Liver (tissue), 9 donors: Measurements from ENCODE around the gene DONSON. TPM values are rescaled to one million over a fixed set of nuclear protein-coding genes. Genes with fewer than 3 reads are reported as not detected.
A peak's percentile ranks its signal among the peaks of the same experiment; 100 is the strongest.
"Not testable (repeated sequence)": the region's sequence is repeated elsewhere in the genome, so short reads cannot be mapped to it uniquely, and the experiment has no call there.

Experiments used
- DNase-seq: peaks from one replicate; pipeline ENCODE4 v3.0.0-alpha.2; 2017; ENCODE audit warnings: low spot score
- H3K27ac ChIP-seq, 2 donors: one replicate each; pipeline ENCODE4 v1.7.0; 2013; ENCODE audit warnings: inconsistent platforms in 2 of 2, low read length in 2 of 2, control low read depth in 1 of 2, low read depth in 1 of 2, mild to moderate bottlenecking in 1 of 2
- H3K27me3 ChIP-seq, 4 donors: one replicate each; pipeline versions ENCODE4 v1.6.1 to v1.7.0; 2013; ENCODE audit warnings: low read length in 3 of 4, inconsistent platforms in 1 of 4, mild to moderate bottlenecking in 1 of 4, moderate library complexity in 1 of 4; ENCODE audit not compliant: control insufficient read depth in 4 of 4, insufficient read depth in 4 of 4
- H3K36me3 ChIP-seq, 4 donors: one replicate each; pipeline versions ENCODE4 v1.6.1 to v1.7.0; 2013; ENCODE audit warnings: low read length in 3 of 4, mild to moderate bottlenecking in 3 of 4, low read depth in 1 of 4, moderate library complexity in 1 of 4; ENCODE audit not compliant: control insufficient read depth in 4 of 4, insufficient read depth in 3 of 4
- H3K4me1 ChIP-seq, 4 donors: one replicate each; pipeline versions ENCODE4 v1.6.1 to v1.7.0; 2013; ENCODE audit warnings: low read length in 3 of 4, mild to moderate bottlenecking in 3 of 4, moderate library complexity in 1 of 4; ENCODE audit not compliant: control insufficient read depth in 4 of 4, insufficient read depth in 4 of 4
- H3K4me3 ChIP-seq, 3 donors: one replicate each; pipeline versions ENCODE4 v1.6.1 to v1.7.0; 2013; ENCODE audit warnings: low read length in 3 of 3, control low read depth in 1 of 3, low read depth in 1 of 3, mild to moderate bottlenecking in 1 of 3
- H3K9ac ChIP-seq, 2 donors: one replicate each; pipeline ENCODE4 v1.7.0; 2013; ENCODE audit warnings: low read length in 2 of 2, mild to moderate bottlenecking in 2 of 2, moderate library complexity in 2 of 2, control low read depth in 1 of 2, low read depth in 1 of 2
- H3K9me3 ChIP-seq, 4 donors: one replicate each; pipeline versions ENCODE4 v1.6.1 to v1.7.0; 2013; ENCODE audit warnings: low read length in 3 of 4; ENCODE audit not compliant: control insufficient read depth in 4 of 4
- CTCF ChIP-seq: fragments of 150-350 bp; IDR thresholded peaks from 2 replicates; pipeline ENCODE4 v1.5.1; 2017; ENCODE audit warnings: improper control_type of control experiment, low read depth, low read length; ENCODE audit not compliant: missing input control
- EGR1 ChIP-seq, 2 donors: IDR thresholded peaks; 2 replicates each; pipeline ENCODE4 v1.6.1; 2016 to 2018; ENCODE audit warnings: antibody characterized with exemption in 2 of 2, low read depth in 2 of 2
- FOXA1 ChIP-seq: IDR thresholded peaks from 2 replicates; pipeline ENCODE4 v1.6.1; 2016; ENCODE audit warnings: antibody characterized with exemption
- FOXA2 ChIP-seq: IDR thresholded peaks from 2 replicates; pipeline ENCODE4 v1.6.1; 2016; ENCODE audit warnings: antibody characterized with exemption
- GABPA ChIP-seq, 2 donors: IDR thresholded peaks in 1 of 2; conservative IDR thresholded peaks in 1 of 2; 2 replicates each; pipeline ENCODE4 v1.6.1; 2016; ENCODE audit warnings: antibody characterized with exemption in 2 of 2, mild to moderate bottlenecking in 1 of 2, moderate library complexity in 1 of 2
- HNF4A ChIP-seq, 2 donors: conservative IDR thresholded peaks; 2 replicates each; pipeline ENCODE4 v1.6.1; 2016; ENCODE audit warnings: antibody characterized with exemption in 2 of 2, mild to moderate bottlenecking in 2 of 2
- HNF4G ChIP-seq: IDR thresholded peaks from 2 replicates; pipeline ENCODE4 v1.6.1; 2016; ENCODE audit warnings: antibody characterized with exemption
- JUND ChIP-seq, 2 donors: IDR thresholded peaks; 2 replicates each; pipeline ENCODE4 v1.6.1; 2016; ENCODE audit warnings: antibody characterized with exemption in 2 of 2
- MAX ChIP-seq: IDR thresholded peaks from 2 replicates; pipeline ENCODE4 v1.6.1; 2016; ENCODE audit warnings: antibody characterized with exemption
- NR2F2 ChIP-seq: IDR thresholded peaks from 2 replicates; pipeline ENCODE4 v1.6.1; 2016; ENCODE audit warnings: antibody characterized with exemption
- RAD21 ChIP-seq, 2 donors: IDR thresholded peaks; 2 replicates each; pipeline ENCODE4 v1.6.1; 2016; ENCODE audit warnings: antibody characterized with exemption in 2 of 2, mild to moderate bottlenecking in 2 of 2
- RXRA ChIP-seq, 2 donors: IDR thresholded peaks; 2 replicates each; pipeline ENCODE4 v1.6.1; 2017 to 2018; ENCODE audit warnings: antibody characterized with exemption in 2 of 2, mild to moderate bottlenecking in 1 of 2
- SP1 ChIP-seq: IDR thresholded peaks from 2 replicates; pipeline ENCODE4 v1.6.1; 2018; ENCODE audit warnings: antibody characterized with exemption, mild to moderate bottlenecking
- TAF1 ChIP-seq: conservative IDR thresholded peaks from 2 replicates; pipeline ENCODE4 v1.6.1; 2016; ENCODE audit warnings: antibody characterized with exemption, mild to moderate bottlenecking
- YY1 ChIP-seq: IDR thresholded peaks from 2 replicates; pipeline ENCODE4 v1.6.1; 2016; ENCODE audit warnings: antibody characterized with exemption, mild to moderate bottlenecking
- ZBTB33 ChIP-seq: IDR thresholded peaks from 2 replicates; pipeline ENCODE4 v1.6.1; 2016; ENCODE audit warnings: antibody characterized with exemption
- WGBS: extraction: QIAGEN DNeasy Blood & Tissue Kit; methylation state at CpG from one replicate; pipeline ENCODE4 v1.1.7; 2013; 5-methylcytosine and 5-hydroxymethylcytosine counted together
- polyA plus RNA-seq, 2 donors: library from polyadenylated mRNA; stranded (reverse) in 1 of 2; unstranded in 1 of 2; fragments of 200-250 nt in 1 of 2; fragments of >200 nt in 1 of 2; fragmentation: Nextera tagmentation in 1 of 2; extraction: Ambion mirVana in 1 of 2; gene quantifications; one replicate each; pipeline versions ENCODE4 v1.2.1 to v1.2.3, GENCODE V29; 2013 to 2015
- total RNA-seq, 2 donors: library from RNA; depleted of rRNA; stranded (reverse); fragments of >200 nt; gene quantifications; one replicate each; pipeline ENCODE4 v1.2.3, GENCODE V29; 2014
- TF ChIP-seq, protein P1 (sequence below): IDR thresholded peaks from 2 replicates; pipeline ENCODE4 v1.6.1; 2016; ENCODE audit warnings: antibody characterized with exemption
- TF ChIP-seq, protein P2 (sequence below): IDR thresholded peaks from 2 replicates; pipeline ENCODE4 v1.6.1; 2016; ENCODE audit warnings: antibody characterized with exemption, mild to moderate bottlenecking
- donor health status: healthy.
- donor health status: healthy.
- donor health status: healthy.
- donor health status: healthy.
- donor health status: healthy.

The DONSON gene
- total and polyA plus RNA-seq, 4 donors: 4.8 to 22.6 (median 8.3) TPM

DNA sequence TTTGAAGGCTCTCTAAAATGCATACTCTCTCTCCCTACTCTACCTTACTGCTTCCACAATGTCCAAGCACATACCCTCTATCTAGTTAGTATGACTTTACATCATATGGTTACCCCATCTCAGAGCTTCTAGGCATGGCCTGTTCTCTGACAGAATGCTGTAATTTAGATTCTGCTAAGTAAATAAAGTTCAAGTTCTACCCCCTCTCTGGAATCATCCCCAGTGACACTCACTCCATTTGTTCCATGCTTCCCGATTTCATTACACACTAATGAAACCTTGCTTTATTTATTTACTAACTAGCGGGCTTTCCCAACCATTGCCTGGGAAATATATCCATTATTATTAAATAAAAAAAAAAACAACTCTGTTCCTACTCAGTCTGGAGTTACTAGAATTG lies 45.8 kb upstream of the DONSON start:
- WGBS: 61% methylated on average over 2 of the region's 2 CpGs
- peaks cover 0 to 3% (median 0%) of the 10 kb centered on the region in 4 donors for H3K4me1 ChIP-seq
- H3K27me3 ChIP-seq: no peaks in the 10 kb centered on the region
- H3K4me3 ChIP-seq: no peak overlapping the region
- no peak overlapping the region for H3K9ac ChIP-seq
- no peak for TF ChIP-seq RAD21 (IDR thresholded peaks at IDR 0.05)
- TF ChIP-seq MAX: peak; percentile 20
- no peak for TF ChIP-seq TAF1
- TF ChIP-seq RXRA (IDR thresholded peaks at IDR 0.05): peak in 1 of 2 donors; percentile 11
- no peak for TF ChIP-seq FOXA1
- no peak for TF ChIP-seq ZBTB33
- TF ChIP-seq HNF4A (conservative IDR thresholded peaks at IDR 0.05): peak in 1 of 2 donors; percentile 16
- H3K9me3 ChIP-seq: no peaks in the 10 kb centered on the region
- no peak overlapping the region for H3K27ac ChIP-seq
- peaks cover 0 to 6% (median 0%) of the 10 kb centered on the region in 4 donors for H3K36me3 ChIP-seq
- DNase-seq: no peak

DNA sequence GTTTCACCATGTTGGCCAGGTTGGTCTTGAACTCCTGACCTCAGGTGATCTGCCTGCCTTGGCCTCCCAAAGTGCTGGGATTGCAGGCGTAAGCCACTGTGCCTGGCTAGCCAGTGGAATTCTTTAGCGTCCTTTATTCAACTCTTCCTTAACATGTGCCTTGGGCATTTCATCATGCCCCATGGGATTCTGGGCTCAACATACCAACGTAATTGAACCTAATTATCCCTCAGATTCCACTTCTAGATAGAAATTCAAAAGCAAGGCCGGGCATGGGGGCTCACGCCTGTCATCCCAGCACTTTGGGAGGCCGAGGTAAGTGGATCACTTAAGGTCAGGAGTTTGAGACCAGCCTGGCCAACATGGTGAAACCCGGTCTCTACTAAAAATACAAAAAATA lies 37.7 kb upstream of the DONSON start:
- not testable (repeated sequence) for H3K4me1 ChIP-seq, H3K27me3 ChIP-seq, H3K27ac ChIP-seq, H3K4me3 ChIP-seq, H3K9me3 ChIP-seq, H3K9ac ChIP-seq, H3K36me3 ChIP-seq, DNase-seq
- 96% methylated on average over 7 of the region's 7 CpGs for WGBS

- Histone ChIP-seq H3K9me3 (no peaks in the 10 kb centered on the region), H3K4me3 (no peak overlapping the region), H3K27ac (no peak overlapping the region), H3K27me3 (no peaks in the 10 kb centered on the region), H3K9ac (no peak overlapping the region), H3K4me1 (no peaks in the 10 kb centered on the region), H3K36me3 (peaks cover 3 to 13% (median 6%) of the 10 kb centered on the region in 4 donors)
- TF ChIP-seq CTCF: no peak
- TF ChIP-seq RXRA (IDR thresholded peaks at IDR 0.05): no peak
- TF ChIP-seq HNF4A (conservative IDR thresholded peaks at IDR 0.05): no peak
- TF ChIP-seq JUND (IDR thresholded peaks at IDR 0.05): no peak
- TF ChIP-seq EGR1 (IDR thresholded peaks at IDR 0.05; ENCODE audit: low read depth in 2 of 2): no peak
- TF ChIP-seq HNF4G: no peak
- TF ChIP-seq NR2F2: no peak
- TF ChIP-seq FOXA1: no peak
- no peak for TF ChIP-seq YY1
- no peak for TF ChIP-seq MAX
- no peak for TF ChIP-seq RAD21 (IDR thresholded peaks at IDR 0.05)
- TF ChIP-seq, protein P1, sequence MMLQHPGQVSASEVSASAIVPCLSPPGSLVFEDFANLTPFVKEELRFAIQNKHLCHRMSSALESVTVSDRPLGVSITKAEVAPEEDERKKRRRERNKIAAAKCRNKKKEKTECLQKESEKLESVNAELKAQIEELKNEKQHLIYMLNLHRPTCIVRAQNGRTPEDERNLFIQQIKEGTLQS: no peak
- TF ChIP-seq FOXA2: no peak
- TF ChIP-seq, protein P2, sequence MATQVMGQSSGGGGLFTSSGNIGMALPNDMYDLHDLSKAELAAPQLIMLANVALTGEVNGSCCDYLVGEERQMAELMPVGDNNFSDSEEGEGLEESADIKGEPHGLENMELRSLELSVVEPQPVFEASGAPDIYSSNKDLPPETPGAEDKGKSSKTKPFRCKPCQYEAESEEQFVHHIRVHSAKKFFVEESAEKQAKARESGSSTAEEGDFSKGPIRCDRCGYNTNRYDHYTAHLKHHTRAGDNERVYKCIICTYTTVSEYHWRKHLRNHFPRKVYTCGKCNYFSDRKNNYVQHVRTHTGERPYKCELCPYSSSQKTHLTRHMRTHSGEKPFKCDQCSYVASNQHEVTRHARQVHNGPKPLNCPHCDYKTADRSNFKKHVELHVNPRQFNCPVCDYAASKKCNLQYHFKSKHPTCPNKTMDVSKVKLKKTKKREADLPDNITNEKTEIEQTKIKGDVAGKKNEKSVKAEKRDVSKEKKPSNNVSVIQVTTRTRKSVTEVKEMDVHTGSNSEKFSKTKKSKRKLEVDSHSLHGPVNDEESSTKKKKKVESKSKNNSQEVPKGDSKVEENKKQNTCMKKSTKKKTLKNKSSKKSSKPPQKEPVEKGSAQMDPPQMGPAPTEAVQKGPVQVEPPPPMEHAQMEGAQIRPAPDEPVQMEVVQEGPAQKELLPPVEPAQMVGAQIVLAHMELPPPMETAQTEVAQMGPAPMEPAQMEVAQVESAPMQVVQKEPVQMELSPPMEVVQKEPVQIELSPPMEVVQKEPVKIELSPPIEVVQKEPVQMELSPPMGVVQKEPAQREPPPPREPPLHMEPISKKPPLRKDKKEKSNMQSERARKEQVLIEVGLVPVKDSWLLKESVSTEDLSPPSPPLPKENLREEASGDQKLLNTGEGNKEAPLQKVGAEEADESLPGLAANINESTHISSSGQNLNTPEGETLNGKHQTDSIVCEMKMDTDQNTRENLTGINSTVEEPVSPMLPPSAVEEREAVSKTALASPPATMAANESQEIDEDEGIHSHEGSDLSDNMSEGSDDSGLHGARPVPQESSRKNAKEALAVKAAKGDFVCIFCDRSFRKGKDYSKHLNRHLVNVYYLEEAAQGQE: no peak
- no peak for TF ChIP-seq GABPA (IDR thresholded peaks at IDR 0.05 in 1 of 2, conservative IDR thresholded peaks at IDR 0.05 in 1 of 2)
- no peak for TF ChIP-seq ZBTB33
- no peak for TF ChIP-seq TAF1
- no peak for TF ChIP-seq SP1
- no peak for DNase-seq
Measured at GRCh38 chr21:33622253-33622652, 33.8 kb upstream of the DONSON start.
